NCI-H510A treated with DMSO at 0.1 percent for 48 hours (cell line): Measurements from ENCODE around the gene SLC37A4.
A peak's percentile ranks its signal among the peaks of the same experiment; 100 is the strongest.
"Not testable (repeated sequence)": the region's sequence is repeated elsewhere in the genome, so short reads cannot be mapped to it uniquely, and the experiment has no call there.

ENCODE experiments used
- DNase-seq: peaks from one replicate; lab custom pipeline; 2025; lab: John Stamatoyannopoulos, UW

The SLC37A4 gene

DNA sequence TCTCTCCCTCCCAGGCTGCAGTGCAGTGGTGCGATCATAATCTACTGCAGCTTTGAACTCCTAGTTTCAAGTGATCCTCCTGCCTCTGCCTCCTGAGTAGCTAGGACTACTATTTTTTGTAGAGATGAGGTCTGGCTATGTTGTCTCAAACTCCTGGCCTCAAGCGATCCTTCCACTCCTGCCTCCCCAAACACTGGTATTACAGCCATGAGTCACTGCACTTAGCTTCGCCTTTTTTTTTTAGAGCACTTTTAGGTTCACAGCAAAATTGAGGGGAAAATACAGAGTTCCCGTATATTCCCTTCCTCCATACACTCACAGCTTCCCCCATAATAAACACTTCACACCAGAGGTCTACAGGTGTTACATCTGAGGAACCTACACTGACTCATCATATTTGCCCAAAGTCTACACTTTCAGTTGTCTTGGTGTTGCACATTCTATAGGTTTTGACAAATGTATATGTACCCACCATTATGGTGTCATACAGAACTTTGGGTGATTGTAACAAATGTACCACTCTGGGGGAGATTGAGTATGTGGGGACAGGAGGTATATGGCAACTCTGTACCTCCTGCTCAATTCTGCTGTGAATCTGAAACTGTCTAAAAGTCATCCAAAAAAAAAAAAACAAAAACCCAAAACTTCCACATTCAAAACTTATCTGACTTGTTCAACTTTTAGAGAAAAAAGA, 11.3 kb upstream of the SLC37A4 start:
- no peak for DNase-seq

DNA sequence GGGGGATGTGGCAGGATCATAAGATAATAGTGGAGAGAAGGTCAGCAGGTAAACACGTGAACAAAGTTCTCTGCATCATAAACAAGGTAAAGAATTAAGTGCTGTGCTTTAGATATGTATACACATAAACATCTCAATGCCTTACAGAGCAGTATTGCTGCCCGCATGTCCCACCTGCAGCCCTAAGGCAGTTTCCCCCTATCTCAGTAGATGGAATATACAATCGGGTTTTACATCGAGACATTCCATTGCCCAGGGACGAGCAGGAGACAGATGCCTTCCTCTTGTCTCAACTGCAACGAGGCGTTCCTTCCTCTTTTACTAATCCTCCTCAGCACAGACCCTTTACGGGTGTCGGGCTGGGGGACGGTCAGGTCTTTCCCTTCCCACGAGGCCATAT, 8.8 kb upstream of the SLC37A4 start:
- not testable (repeated sequence) for DNase-seq

DNA sequence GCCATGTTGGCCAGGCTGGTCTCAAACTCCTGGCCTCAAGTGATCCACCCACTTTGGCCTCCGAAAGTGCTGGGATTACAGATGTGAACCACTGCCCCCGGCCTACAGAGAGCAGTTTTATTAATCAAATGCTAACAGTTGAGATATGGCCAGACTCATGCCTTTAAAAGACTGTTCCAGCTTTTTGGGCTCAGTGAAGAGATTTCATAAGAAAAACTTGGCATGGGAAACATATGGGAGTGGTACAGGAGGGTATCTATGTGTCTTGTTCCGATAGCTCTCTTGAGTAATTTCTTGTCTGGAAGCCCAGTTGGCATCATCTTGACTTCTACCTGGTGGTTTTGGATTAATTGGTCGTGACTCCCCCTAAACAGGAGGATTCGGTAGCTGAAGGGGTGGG, 8.2 kb upstream of the SLC37A4 start:
- DNase-seq = no peak

DNA sequence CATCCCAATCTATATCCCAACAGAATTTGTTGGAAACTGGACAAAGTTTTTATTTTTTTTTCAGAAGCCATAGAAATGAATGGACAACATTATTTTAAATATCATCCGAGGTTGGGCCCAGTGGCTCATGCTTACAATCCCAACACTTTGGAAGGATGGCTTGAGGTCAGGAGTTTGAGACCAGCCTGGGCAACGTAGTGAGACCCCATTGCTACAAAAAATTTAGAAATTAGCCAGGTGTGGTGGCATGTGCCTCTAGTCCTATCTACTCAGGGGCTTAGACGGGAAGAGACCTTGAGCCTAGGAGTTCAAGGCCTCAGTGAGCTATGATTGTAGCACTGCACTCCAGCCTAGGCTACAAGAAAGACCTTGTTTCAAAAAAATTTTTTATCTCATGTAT, 4.1 kb upstream of the SLC37A4 start:
- DNase-seq = no peak

DNA sequence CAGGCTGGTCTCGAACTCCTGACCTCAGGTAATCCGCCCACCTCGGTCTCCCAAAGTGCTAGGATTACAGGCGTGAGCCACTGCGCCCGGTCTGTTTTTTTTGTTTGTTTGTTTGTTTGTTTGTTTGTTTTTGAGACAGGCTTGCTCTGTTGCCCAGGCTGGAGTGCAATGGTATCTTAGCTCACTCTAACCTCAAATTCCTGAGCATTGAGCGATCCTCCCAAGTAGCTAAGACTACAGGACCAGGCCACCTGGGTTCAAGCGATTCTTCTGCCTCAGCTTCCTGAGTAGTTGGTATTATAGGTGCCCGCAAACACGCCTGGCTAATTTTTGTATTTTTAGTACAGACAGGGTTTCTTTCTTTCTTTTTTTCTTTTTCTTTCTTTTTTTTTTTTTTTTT, 2.7 kb upstream of the SLC37A4 start:
- DNase-seq = not testable (repeated sequence)

DNA sequence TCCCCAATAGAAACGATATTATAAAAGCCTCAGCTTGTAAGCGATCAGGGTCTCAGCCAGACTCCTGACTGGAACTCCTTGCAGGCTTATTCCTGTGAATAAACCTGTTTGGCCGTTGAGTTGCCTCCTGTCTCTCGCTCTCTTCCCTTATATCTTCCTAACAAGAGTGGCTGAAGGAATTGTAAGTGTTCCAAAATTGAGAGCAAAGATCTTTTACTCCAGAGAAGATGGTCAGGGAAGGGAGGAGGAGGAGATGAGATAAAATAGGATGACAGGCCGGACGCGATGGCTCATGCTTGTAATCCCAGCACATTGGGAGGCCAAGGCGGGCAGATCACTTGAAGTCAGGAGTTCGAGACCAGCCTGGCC, 1.2 kb upstream of the SLC37A4 start:
- DNase-seq = no peak

DNA sequence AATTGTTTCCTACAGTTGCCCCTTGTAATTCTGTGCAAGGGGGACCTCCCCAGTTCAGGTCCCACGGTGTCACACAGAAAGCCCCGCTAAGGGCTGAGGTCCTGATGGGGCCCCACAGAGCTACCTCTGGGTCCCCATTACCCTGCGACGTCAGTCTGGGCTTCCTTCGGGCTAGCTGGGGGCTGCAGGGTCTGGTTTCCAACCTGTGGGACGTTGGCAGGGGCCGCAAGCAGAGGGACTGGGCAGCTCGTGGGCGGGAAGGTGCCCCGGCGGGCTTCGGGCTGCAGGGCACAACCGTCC, 698 bp downstream of the SLC37A4 start:
- no peak for DNase-seq

DNA sequence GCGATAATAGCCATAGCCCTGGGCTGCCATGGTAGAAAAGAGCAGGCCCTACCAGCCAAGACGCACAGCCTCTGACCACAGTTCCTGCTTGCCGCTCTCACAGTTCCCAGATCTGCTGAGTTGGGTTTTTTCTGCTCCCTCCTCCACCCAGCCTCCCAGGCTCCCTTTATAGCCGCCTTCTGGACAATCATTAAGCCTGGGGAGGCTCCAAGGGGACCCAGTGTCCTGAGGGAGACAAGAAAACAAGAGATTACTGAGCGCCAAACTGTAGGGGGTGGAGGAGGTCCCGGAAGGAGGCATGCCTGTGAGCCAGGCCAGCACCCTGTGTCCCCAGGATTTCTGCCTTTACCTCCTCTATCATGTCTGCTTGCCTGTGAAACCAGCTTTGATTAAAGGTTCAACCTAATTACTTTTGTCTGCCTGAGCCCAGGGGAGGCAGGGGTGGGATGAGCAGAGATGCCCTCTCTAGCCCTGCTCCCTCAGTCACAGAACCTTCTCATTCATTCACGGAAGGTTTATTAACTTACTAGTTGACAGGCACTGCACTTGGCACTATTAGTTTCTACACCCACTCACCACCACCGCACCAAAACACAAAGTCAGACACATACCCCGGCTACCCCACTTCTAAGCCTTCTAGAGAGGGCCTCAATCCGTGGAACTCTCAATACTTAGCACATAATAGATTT, 1.2 kb downstream of the SLC37A4 start:
- no peak for DNase-seq

DNA sequence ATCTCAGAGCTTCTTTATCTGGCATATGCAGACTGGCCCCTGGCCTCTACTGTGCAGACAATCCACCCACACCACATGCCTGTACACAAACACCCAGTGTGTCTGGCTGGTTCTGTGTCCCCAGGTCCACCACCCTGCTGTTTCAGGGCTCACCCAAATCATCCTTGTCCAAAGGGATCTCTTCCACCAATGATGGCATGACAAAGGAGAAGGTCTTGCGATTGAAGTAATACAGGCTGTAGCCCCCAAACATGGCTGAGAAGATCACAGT, 1.7 kb downstream of the SLC37A4 start:
- DNase-seq = no peak

DNA sequence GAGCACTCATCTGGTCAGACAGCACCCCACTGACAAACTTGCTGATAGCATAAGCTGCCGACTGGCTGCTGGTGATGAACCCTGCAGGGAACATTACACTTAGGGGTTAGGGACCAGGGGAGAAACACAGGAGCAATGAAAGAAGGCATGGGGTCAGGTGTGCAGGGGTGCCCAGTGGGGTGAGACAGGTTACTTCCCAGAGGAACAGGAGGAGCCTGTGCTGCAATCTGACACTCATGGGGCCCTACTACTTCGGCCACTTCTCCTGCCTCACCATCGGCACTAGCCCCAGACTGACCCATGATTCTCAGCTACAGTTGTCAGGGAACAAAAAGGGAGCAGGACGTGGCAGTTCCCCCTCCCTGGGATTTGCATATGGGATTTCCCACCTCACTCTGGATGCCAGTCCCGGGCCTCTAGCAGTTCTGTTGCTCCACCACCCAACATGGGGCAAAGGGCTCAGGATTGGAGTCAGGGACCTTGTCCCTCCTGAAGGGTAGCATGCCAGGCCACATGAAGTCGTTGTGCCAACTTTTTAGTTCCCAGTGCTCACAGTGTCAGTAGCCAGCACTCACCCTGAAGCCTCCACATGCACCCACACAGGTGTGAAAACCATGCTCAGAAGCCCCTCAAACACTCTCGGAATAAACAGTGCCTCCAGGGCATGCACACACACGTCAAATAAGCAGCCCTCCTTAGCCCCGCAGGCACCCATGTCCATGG, 2.2 kb downstream of the SLC37A4 start:
- no peak for DNase-seq

DNA sequence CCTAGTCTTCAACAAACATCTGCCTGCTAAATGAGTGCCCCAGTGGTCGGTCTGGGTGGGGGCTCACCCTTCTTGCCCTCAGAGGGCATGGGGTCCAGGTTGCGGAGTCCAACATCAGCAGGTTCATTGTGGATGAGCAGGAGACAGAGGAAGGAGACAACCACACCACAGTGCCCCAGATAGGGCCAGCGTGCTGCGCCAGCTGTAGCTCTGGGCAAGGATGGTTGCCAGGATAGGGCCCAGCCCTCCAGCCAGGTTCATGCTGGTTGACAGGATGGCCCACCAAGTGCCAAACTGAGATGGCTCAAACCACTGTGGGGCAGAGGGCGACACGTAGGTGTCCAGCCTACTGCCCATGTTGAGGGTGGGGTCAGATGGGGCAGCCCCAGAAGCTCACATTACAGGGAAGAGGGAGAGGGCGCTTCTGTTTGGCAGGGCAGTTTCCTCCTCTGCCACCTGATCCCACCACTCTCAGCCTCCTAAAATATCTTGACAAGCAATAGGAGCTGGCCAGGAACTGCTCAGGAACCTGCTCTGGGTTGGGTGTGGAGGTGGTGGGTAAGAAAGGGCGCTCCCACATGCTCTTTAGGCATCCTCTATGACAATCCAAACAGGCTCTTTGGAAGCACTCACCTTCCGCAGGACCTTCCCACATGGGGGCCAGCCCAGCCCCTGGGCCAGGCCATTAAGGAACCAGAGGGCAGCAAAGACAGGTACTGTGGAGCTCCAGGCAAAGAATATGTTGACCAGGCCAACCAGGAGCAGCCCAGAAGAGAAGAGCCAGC, 2.9 kb downstream of the SLC37A4 start:
- no peak for DNase-seq

DNA sequence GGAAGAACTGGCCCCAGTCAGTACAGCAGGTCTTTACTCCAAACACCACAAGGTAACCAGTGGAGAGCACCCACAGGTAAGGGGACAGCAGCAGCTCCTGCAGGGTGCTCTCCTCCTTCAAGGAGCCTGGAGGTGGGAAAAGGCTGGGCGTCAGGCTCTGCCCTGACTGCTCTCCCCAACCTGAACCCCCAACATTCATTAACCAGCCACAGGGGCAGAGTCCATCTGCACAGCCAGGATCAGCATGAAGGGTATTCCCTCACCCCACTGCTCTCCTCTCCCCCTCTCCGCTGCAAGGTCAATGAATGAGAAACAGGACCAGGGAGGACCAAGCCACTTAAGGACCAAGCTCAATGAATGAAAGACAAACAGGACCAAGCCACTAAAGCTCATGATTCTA, 3.7 kb downstream of the SLC37A4 start:
- no peak for DNase-seq

DNA sequence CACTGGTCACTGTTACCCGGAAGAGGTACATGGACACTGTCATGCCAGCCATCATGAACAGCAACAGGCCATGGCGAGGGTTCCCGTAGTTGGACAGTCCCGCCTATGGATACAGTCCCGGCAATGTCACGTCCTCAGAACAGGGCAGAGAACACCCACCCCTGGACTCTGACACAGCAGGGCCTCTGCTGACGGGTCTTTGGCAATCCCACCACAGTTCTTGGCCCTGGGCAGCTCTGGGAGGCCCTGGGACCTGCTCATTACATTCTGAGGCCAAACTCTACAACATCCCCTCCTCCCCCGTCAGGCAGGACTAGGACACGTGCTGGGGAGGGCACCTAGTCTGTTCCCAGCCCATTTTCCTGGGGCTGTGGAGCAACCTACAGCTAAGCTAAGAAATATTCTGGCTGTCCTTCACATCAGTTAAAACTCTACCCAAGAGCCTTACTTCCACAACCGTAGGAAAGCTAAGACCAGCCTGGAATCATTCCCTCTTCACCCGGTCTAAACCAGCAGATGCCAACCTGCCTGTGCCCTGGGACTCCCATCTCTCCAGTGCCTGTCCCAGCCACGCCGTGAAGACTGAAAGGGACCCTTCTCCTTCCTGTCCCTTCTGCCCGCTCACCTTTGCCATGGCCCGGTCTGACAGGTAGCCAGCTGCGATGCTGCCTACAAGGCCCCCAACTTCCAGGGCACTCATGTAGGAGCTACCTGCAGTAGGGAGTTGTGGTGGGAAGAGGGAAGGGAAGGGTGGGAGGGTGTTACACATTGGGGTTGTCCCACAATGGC, 4.5 kb downstream of the SLC37A4 start:
- no peak for DNase-seq

DNA sequence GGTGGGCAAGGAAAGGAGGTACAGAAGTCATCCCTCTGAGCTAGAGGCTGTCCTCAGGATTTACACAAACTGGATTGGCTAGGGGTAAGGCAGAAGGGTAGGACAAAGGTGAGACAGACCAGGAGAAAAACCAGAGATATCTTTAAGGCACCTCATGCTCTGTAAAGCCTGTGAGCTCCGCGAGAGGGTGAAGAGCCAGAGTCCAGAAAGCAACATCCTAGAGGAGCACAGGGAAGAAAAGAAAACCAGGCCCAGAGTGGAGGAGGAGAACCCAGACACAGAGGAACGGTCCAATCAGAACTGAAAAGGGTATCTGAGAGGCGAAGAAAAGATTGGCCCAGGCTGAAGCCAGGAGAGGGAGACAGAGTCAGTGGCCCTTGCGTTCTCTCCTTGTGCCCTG, 5.1 kb downstream of the SLC37A4 start:
- DNase-seq = no peak

DNA sequence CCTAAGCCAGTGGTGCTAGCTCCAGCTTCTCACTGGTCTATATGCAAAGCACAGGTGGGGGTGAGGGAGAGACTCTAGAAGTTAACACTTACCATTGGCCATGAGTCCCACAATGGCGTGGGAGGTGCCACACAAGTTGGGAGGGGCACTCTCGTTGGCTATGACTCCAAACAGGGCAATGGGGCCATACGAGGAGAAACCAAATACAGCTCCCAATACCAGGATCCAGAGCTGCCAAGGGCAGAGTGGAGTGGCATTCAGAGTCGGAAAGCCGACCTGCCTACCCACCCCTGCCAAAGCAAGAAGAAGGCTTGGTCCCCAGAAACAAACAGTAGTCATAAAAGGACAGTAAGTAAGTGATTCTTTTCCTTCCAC, 5.6 kb downstream of the SLC37A4 start:
- DNase-seq = no peak

DNA sequence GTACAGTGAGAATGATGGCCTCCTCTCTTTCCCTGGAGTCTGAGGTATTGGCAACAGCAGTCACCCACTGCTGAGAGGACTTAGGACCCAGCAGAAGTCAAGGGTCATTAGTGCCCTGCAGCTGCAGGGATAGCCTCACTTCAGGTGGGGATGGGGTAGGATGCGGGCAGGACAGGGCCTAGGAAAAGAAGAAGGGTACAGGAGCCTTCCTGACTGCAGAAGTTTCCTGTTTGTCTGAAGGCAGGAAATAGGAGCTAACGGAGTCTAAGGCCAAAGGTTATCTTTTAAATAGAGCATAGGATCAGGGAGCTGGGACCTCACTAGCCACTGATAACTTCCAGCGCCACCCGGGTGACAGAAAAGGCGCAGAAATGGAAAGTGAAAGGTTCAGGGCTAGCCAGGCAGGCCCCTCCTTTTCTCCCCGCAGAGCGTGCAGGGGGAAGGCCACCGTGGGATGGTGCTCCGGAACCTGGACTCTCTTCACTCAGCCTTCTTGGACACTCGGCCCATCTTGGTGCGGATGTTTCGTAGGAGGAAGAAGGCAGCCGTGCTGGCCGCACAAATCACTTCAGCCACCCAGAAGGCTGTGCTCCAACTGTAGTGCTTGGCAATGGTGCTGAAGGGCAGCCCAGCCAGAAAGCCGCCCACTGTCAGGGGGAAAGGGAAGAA, 6.1 kb downstream of the SLC37A4 start:
- DNase-seq = no peak

DNA sequence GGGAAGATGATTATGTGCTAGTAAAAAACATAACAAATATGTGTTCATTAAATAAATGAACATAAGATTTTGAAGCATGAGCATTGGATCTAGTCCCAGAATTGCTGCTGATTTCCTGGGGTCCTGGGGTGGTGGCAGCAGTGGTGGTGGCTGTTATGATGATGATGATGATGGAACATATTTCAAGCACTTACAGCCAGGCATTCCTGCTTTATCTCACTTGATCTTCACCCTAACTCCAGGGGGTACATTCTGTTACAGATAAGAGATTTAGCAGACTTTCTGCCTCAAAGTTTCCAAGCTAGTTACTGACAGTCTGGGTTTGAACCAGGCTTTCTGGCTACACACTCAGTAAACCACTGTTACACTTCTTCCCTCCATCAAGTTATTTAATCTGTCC, 6.9 kb downstream of the SLC37A4 start:
- no peak for DNase-seq

DNA sequence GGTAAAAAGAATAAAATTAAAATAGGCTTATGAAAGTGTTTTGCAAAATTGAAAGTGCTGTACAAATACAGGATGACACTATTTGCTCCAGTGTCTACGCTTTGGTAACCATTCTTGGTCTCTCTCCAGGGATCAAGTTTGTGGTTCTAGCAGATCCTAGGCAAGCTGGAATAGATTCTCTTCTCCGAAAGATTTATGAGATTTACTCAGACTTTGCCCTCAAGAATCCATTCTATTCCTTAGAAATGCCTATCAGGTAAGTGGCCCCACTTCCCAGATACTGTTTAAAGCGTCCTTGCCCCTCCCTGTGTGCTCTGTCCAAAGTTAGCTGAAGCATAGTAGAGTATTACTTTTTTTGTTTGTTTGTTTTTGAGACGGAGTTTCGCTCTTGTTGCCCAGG, 9.0 kb downstream of the SLC37A4 start:
- no peak for DNase-seq

DNA sequence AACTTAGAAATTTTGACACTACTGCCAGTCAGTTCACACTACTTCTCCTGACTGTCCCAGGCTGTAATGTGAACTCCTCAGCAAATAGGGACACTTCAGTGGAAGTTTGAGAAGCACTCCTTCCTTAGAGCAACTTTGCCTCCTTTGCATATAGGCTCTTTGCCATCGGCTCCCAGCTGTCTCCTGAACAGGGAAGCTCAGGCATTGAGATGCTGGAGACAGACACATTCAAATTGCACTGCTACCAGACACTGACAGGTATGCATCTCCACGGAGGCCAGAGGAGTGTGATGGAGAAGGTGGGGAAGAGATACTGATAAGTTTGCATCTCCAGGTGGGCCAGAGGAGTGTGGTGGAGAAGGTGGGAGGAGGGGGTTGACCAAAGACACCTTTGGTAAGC, 10.7 kb downstream of the SLC37A4 start:
- no peak for DNase-seq

DNA sequence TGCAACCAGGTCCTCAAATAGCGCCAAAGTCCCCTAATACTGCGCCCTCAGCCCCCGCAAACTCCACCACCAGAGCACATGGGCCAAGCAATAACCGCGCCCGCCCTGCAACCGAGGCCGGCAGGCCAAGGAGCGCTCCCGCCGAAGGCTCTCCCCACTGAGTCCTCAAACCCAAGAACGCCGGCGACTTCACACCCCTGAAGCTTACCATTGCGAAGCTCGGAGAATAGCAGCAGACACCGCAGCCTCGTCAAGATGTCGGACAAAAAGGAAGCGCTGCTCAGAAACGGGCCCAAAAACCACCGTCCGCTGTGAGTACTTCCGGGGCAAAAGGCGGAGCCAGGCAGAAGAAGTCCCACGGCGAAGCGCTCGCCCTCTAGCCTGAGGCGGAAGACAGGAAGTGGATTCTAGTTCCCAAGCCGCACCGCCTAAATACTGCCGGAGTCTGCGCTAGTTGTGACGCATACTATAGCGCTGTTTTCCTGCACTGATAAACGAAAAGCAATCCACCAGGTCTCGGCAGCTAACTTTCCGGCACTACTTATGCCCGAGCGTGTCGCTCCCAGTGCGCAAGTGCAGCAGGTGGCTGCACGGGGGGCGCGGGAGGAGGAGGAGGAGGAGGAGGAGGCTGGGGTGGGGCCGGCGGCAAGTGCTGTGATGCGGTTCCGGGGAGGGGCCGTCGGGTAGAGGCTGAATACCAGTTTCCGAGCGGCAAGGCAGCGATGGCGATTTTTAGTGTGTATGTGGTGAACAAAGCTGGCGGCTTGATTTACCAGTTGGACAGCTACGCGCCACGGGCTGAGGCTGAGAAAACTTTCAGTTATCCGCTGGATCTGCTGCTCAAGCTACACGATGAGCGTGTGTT, 12.4 kb downstream of the SLC37A4 start, which contains the start of the genes RPS25 and TRAPPC4:
TSS of gene RPS25 (minus strand) at position 270 of the 865 bp plus-strand sequence. CDS start at position 211, 59 bp downstream.
TSS of gene TRAPPC4 (plus strand) at position 693 of the 865 bp plus-strand sequence. CDS start at position 723, 30 bp downstream.
- DNase-seq = peak; percentile 96
